ENCODE results near the gene SOAT2. TPM values are rescaled to one million over a fixed set of nuclear protein-coding genes. Genes with fewer than 3 reads are reported as not detected.

Gene SOAT2
- total RNA-seq, 1 experiment from 2014 or later = not detected

DNA sequence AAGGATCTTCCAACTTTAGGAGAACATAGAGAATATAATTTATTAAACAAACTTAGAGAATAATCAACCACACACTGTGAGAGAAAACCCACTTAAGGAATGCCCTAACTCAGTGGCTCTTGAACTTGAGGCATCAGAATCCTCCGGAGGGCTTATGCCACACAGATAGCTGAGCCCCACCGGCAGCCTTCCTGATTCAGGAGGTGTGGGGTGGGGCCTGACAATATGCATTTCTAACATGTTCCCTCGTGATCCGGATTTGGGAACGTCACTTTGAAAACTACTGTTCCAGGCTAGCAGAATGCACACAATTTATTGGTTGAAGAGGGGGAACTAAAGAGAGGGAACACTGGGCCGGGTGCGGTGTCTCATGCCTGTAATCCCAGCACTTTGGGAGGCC lies 2.0 kb upstream of the SOAT2 start:
- Histone ChIP-seq H3K4me3 (ENCODE audit: low read depth, low read length, poor library complexity, severe bottlenecking) (no peak overlapping the region), H3K27me3 (replicated peaks; ENCODE audit: insufficient read depth, low read depth, low read length, poor library complexity) (no peaks in the 10 kb centered on the region), H3K4me1 (ENCODE audit: insufficient read depth, low read length, poor library complexity, severe bottlenecking) (peaks cover 23% of the 10 kb centered on the region), H3K36me3 (ENCODE audit: insufficient read depth, low read length, poor library complexity, severe bottlenecking) (no peaks in the 10 kb centered on the region), H3K27ac (ENCODE audit: low read depth, low read length, poor library complexity, severe bottlenecking) (no peak overlapping the region), H3K9me3 (ENCODE audit: low read depth, low read length, poor library complexity, severe bottlenecking) (no peaks in the 10 kb centered on the region)
- intact Hi-C loops (cut with micrococcal nuclease; ENCODE audit: unreplicated experiment) = no loop called here
- ChIA-PET POLR2A (ENCODE audit: low non-redundant PET) (no interaction called here), CTCF (no interaction called here)
- no peak for TF ChIP-seq EZH2 (IDR thresholded peaks at IDR 0.05; ENCODE audit: borderline replicate concordance, low read depth, low read length, poor library complexity, severe bottlenecking)
- TF ChIP-seq, protein P1, sequence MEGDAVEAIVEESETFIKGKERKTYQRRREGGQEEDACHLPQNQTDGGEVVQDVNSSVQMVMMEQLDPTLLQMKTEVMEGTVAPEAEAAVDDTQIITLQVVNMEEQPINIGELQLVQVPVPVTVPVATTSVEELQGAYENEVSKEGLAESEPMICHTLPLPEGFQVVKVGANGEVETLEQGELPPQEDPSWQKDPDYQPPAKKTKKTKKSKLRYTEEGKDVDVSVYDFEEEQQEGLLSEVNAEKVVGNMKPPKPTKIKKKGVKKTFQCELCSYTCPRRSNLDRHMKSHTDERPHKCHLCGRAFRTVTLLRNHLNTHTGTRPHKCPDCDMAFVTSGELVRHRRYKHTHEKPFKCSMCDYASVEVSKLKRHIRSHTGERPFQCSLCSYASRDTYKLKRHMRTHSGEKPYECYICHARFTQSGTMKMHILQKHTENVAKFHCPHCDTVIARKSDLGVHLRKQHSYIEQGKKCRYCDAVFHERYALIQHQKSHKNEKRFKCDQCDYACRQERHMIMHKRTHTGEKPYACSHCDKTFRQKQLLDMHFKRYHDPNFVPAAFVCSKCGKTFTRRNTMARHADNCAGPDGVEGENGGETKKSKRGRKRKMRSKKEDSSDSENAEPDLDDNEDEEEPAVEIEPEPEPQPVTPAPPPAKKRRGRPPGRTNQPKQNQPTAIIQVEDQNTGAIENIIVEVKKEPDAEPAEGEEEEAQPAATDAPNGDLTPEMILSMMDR (conservative IDR thresholded peaks at IDR 0.05; ENCODE audit: low read depth, low read length) = no peak
- no TSS peak for BruUV-seq (replicated peaks)
- DNase-seq (ENCODE audit: low spot score) = no peak

- DNase-seq (ENCODE audit: low spot score) = no peak
- ChIA-PET POLR2A (ENCODE audit: low non-redundant PET) (no interaction called here), CTCF (interaction anchor here (0.5 to 1.3 kb wide), 4 partner anchors 23 to 75 kb away, joined by 3 to 5 read pairs (median 3); partner anchors contain the start of gene SPRYD3)
- H3K36me3 ChIP-seq (ENCODE audit: insufficient read depth, low read length, poor library complexity, severe bottlenecking) = no peaks in the 10 kb centered on the region
- BruUV-seq (replicated peaks) = no TSS peak
- no peak overlapping the region for H3K27ac ChIP-seq (ENCODE audit: low read depth, low read length, poor library complexity, severe bottlenecking)
- H3K9me3 ChIP-seq (ENCODE audit: low read depth, low read length, poor library complexity, severe bottlenecking) = no peaks in the 10 kb centered on the region
- TF ChIP-seq, protein P1 (conservative IDR thresholded peaks at IDR 0.05; ENCODE audit: low read depth, low read length) = no peak
- no peak for TF ChIP-seq EZH2 (IDR thresholded peaks at IDR 0.05; ENCODE audit: borderline replicate concordance, low read depth, low read length, poor library complexity, severe bottlenecking)
- H3K27me3 ChIP-seq (replicated peaks; ENCODE audit: insufficient read depth, low read depth, low read length, poor library complexity) = no peaks in the 10 kb centered on the region
- intact Hi-C loops (cut with micrococcal nuclease; ENCODE audit: unreplicated experiment) = no loop called here
- H3K4me3 ChIP-seq (ENCODE audit: low read depth, low read length, poor library complexity, severe bottlenecking) = no peak overlapping the region
- H3K4me1 ChIP-seq (ENCODE audit: insufficient read depth, low read length, poor library complexity, severe bottlenecking) = peaks cover 19% of the 10 kb centered on the region
Measured at GRCh38 chr12:53101931-53102781, 1.1 kb upstream of the SOAT2 start.

- ChIA-PET CTCF (no interaction called here), POLR2A (ENCODE audit: low non-redundant PET) (no interaction called here)
- Histone ChIP-seq H3K9me3 (ENCODE audit: low read depth, low read length, poor library complexity, severe bottlenecking) (no peaks in the 10 kb centered on the region), H3K27me3 (replicated peaks; ENCODE audit: insufficient read depth, low read depth, low read length, poor library complexity) (no peaks in the 10 kb centered on the region), H3K36me3 (ENCODE audit: insufficient read depth, low read length, poor library complexity, severe bottlenecking) (no peaks in the 10 kb centered on the region), H3K4me1 (ENCODE audit: insufficient read depth, low read length, poor library complexity, severe bottlenecking) (peaks cover 5% of the 10 kb centered on the region), H3K27ac (ENCODE audit: low read depth, low read length, poor library complexity, severe bottlenecking) (no peak overlapping the region), H3K4me3 (ENCODE audit: low read depth, low read length, poor library complexity, severe bottlenecking) (no peak overlapping the region)
- intact Hi-C loops (cut with micrococcal nuclease; ENCODE audit: unreplicated experiment) = no loop called here
- no peak for DNase-seq (ENCODE audit: low spot score)
- BruUV-seq (replicated peaks) = no TSS peak
- TF ChIP-seq, protein P1 (conservative IDR thresholded peaks at IDR 0.05; ENCODE audit: low read depth, low read length) = no peak
- no peak for TF ChIP-seq EZH2 (IDR thresholded peaks at IDR 0.05; ENCODE audit: borderline replicate concordance, low read depth, low read length, poor library complexity, severe bottlenecking)
Measured at GRCh38 chr12:53103860-53104305, 597 bp downstream of the SOAT2 start.
